Measurements from ENCODE around the gene MLPH. TPM values are rescaled to one million over a fixed set of nuclear protein-coding genes. Genes with fewer than 3 reads are reported as not detected.

Gene MLPH
- total RNA-seq, 6 experiments from 2014 or later, result 20.8 to 52.8 (median 35.1) TPM

DNA sequence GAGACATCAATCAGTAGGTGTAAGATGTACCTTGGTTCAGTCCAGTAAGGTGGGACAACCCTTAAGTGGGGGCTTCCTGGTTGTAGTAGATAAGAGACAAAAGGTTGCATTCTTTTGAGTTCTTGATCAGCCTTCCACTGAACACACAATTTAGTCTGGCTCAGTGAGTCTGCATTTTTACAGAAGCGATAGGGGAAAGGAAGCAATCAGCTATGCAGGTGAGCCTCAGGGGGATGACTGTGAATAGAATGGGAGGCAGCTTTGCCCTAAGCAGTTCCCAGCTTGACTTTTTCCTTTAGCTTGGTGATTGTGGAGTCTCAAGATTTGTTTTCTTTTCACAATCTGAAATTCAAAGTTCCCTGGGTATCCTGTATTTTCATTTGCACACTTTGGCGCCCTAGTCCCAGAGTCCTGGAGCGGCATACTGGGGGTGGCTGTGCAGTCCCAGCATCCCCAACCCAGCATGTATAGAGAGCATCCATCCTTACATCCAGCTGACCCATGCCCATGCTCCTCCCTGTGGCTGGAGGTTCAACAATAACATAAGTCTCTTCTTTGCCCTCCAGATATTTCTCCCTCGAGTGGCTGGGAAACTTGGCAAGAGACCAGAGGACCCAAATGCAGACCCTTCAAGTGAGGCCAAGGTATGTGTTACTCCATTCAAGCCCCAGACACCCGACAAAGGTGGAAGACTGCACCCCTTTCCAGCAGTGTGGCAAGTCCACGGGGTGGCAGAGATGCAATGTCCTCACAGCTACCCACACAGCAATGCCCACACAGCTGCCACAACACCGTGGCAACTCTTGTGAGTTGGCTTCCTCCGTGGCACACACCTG, 59.2 kb downstream of the MLPH start:
- TF ChIP-seq POLR2A (IDR thresholded peaks at IDR 0.05), result no peak
- TF ChIP-seq, protein P1, sequence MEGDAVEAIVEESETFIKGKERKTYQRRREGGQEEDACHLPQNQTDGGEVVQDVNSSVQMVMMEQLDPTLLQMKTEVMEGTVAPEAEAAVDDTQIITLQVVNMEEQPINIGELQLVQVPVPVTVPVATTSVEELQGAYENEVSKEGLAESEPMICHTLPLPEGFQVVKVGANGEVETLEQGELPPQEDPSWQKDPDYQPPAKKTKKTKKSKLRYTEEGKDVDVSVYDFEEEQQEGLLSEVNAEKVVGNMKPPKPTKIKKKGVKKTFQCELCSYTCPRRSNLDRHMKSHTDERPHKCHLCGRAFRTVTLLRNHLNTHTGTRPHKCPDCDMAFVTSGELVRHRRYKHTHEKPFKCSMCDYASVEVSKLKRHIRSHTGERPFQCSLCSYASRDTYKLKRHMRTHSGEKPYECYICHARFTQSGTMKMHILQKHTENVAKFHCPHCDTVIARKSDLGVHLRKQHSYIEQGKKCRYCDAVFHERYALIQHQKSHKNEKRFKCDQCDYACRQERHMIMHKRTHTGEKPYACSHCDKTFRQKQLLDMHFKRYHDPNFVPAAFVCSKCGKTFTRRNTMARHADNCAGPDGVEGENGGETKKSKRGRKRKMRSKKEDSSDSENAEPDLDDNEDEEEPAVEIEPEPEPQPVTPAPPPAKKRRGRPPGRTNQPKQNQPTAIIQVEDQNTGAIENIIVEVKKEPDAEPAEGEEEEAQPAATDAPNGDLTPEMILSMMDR (IDR thresholded peaks at IDR 0.05), result no peak
- WGBS (ENCODE audit: insufficient coverage, low coverage, low lambda C conversion rate, missing lambda C conversion rate), result 74% methylated on average over 5 of the region's 8 CpGs
- intact Hi-C loops (cut with DNase I), result no loop called here
- Histone ChIP-seq H3K9me3 (no peaks in the 10 kb centered on the region), H3K4me3 (no peak overlapping the region), H3K36me3 (peaks cover 0 to 7% (median 2%) of the 10 kb centered on the region in 4 donors), H3K27ac (peak overlapping the region in 1 of 3 donors; percentile 90), H3K4me1 (peaks cover 0 to 42% (median 19%) of the 10 kb centered on the region in 4 donors), H3K27me3 (no peaks in the 10 kb centered on the region)
- DNase-seq (no peak), ATAC-seq (no peak)

DNA sequence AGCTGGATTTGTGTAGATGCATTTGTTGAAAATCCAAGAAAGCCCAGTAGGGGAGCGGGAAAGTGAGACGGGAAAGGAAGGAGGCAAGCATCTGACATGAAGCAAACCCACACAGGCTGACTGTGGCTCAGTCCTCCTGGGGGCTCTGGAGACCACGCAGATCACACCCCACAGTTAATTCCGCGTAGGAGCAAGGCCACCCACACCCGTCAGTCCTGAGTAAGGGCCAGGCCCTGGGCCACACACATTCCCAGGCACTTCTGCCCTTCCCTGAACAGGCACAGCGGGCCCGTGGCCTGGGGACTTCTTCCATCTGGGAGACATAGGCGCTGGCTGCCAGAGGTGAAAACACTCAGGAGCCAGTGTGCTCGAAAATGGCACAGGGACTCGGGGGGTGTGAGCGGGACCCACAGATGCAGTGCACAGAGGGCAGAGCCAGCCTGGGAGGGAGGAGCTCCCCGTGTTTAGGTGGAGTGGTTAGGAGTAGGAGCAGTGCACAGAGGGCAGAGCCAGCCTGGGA, 59.9 kb downstream of the MLPH start:
- Histone ChIP-seq H3K4me3 (no peak overlapping the region), H3K36me3 (peaks cover 0 to 7% (median 2%) of the 10 kb centered on the region in 4 donors), H3K27me3 (no peaks in the 10 kb centered on the region), H3K27ac (peak overlapping the region in 2 of 3 donors; percentile 36 to 90), H3K9me3 (no peaks in the 10 kb centered on the region), H3K4me1 (peaks cover 0 to 40% (median 19%) of the 10 kb centered on the region in 4 donors)
- ATAC-seq (no peak), DNase-seq (no peak)
- 60% methylated on average over 2 of the region's 13 CpGs for WGBS (ENCODE audit: insufficient coverage, low coverage, low lambda C conversion rate, missing lambda C conversion rate)
- intact Hi-C loops (cut with DNase I), result no loop called here
- TF ChIP-seq, protein P1 (IDR thresholded peaks at IDR 0.05), result no peak
- no peak for TF ChIP-seq POLR2A (IDR thresholded peaks at IDR 0.05)

DNA sequence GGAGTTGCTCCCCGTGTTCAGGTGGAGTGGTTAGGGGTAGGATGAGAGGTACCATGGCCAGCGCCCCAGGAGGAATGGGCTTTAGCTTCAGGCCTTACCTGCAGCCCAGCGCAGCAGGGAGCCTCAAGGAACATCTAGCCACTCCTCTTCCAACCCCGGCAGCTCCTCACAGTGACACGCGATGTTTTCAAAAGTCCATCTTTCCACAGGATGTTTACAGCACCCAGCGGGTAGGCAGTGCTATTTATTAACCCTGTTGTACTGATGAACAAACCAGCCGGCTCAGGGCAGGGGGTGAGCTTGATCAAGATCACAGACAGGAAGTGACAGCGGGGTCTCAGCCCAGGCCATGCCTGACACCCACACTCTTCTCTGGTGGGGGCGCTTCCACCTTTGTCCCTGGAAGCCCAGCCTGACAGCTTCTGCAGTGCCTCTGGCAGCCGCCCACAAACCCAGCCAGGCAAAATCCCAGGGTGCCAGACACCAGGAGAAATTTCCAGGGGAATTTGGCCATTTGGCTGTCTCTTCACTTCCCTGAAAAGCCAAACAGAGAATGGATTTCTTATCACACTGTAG, 60.9 kb downstream of the MLPH start:
- Histone ChIP-seq H3K4me3 (no peak overlapping the region), H3K36me3 (peaks cover 0 to 7% (median 2%) of the 10 kb centered on the region in 4 donors), H3K27ac (peak overlapping the region; percentile 69 to 97 (median 90)), H3K9me3 (no peaks in the 10 kb centered on the region), H3K4me1 (peaks cover 0 to 40% (median 20%) of the 10 kb centered on the region in 4 donors), H3K27me3 (no peaks in the 10 kb centered on the region)
- ATAC-seq (peak; percentile 37 to 50 (median 46)), DNase-seq (peak; percentile 59 to 88 (median 83))
- WGBS (ENCODE audit: insufficient coverage, low coverage, low lambda C conversion rate, missing lambda C conversion rate), result 31% methylated on average over 5 of the region's 11 CpGs
- TF ChIP-seq, protein P1 (IDR thresholded peaks at IDR 0.05), result no peak
- TF ChIP-seq POLR2A (IDR thresholded peaks at IDR 0.05), result peak; percentile 66
- intact Hi-C loops (cut with DNase I), result no loop called here

DNA sequence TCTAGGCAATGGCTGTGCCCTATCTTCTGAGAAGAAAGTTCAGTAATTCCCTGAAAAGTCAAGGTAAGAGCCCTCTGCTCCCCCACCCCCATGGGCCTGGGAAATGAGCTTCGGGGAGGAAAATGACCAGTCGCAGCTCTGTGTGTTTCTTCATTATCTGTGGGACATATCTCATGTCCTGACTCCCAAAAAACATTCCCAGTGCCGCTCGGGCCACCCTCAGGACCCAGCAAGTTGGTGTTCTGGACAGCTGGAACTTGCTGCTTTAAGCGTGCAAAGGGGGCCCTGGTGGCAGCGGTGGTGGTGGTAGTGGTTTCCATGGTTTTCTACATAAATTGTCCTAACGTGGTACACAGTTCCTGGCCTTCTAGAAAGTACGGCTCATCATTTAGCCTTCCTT, 62.2 kb downstream of the MLPH start:
- intact Hi-C loops (cut with DNase I), result no loop called here
- no peaks in the 10 kb centered on the region for H3K9me3 ChIP-seq
- no peaks in the 10 kb centered on the region for H3K27me3 ChIP-seq
- WGBS (ENCODE audit: insufficient coverage, low coverage, low lambda C conversion rate, missing lambda C conversion rate), result no CpG with 5 or more reads among the region's 8 CpGs
- peaks cover 0 to 17% (median 3%) of the 10 kb centered on the region in 4 donors for H3K36me3 ChIP-seq
- ATAC-seq (no peak), DNase-seq (peak in 1 of 3 donors; percentile 40)
- H3K4me1 ChIP-seq, result peaks cover 0 to 40% (median 20%) of the 10 kb centered on the region in 4 donors
- H3K27ac ChIP-seq, result peak overlapping the region in 2 of 3 donors; percentile 90 to 97
- H3K4me3 ChIP-seq, result no peak overlapping the region
- TF ChIP-seq POLR2A (IDR thresholded peaks at IDR 0.05), result no peak
- TF ChIP-seq, protein P1 (IDR thresholded peaks at IDR 0.05), result no peak
